Mesodermal cell (in vitro differentiated cells): ENCODE measurements around the gene PCDH8. TPM values are rescaled to one million over a fixed set of nuclear protein-coding genes. Genes with fewer than 3 reads are reported as not detected.
A peak's percentile ranks its signal among the peaks of the same experiment; 100 is the strongest.

Experiments used
- H3K27ac ChIP-seq: 2 replicates; pipeline ENCODE4 v1.7.0; 2013; ENCODE audit warnings: mild to moderate bottlenecking, low read depth, low read length, moderate library complexity; ENCODE audit not compliant: severe bottlenecking
- H3K36me3 ChIP-seq: 2 replicates; pipeline ENCODE4 v1.7.1; 2013; ENCODE audit warnings: mild to moderate bottlenecking, low read length, moderate library complexity; ENCODE audit not compliant: control insufficient read depth, insufficient read depth
- H3K4me1 ChIP-seq: one replicate; pipeline ENCODE4 v1.7.1; 2013; ENCODE audit warnings: mild to moderate bottlenecking, low read length; ENCODE audit not compliant: insufficient read depth, control insufficient read depth, poor library complexity, severe bottlenecking
- H3K4me3 ChIP-seq: 2 replicates; pipeline ENCODE4 v1.7.0; 2013; ENCODE audit warnings: low read length, control low read depth, mild to moderate bottlenecking; ENCODE audit not compliant: insufficient read depth, poor library complexity, severe bottlenecking; ENCODE audit errors: extremely low read depth
- H3K9me3 ChIP-seq: 2 replicates; pipeline ENCODE4 v1.7.1; 2013; ENCODE audit warnings: mild to moderate bottlenecking, low read length, moderate library complexity; ENCODE audit not compliant: control insufficient read depth
- WGBS, 2 experiments: methylation state at CpG; one replicate each; pipeline ENCODE4 v1.1.5; 2013; ENCODE audit warnings: missing lambda C conversion rate in 2 of 2; ENCODE audit not compliant: insufficient coverage in 2 of 2; 5-methylcytosine and 5-hydroxymethylcytosine counted together
- polyA plus RNA-seq, 2 experiments: library from polyadenylated mRNA; stranded (reverse); fragments of 50-300 nt; gene quantifications; one replicate each; pipeline ENCODE4 v1.2.3, GENCODE V29; 2013

The PCDH8 gene
- polyA plus RNA-seq (2013, experiment 1 of 2) = 6.8 TPM
- 7.1 TPM for polyA plus RNA-seq (2013, experiment 2 of 2)

GRCh38 chr13:52848455-52849195 is at the start of gene PCDH8:
Gene PCDH8 (minus strand): TSS chr13:52848640. CDS start chr13:52848436, 204 bp downstream.
- Histone ChIP-seq H3K27ac (peak within 1 kb of the TSS; percentile 3), H3K36me3 (peaks cover 7% of the 10 kb centered on the region), H3K9me3 (no peaks in the 10 kb centered on the region), H3K4me3 (peak within 1 kb of the TSS; percentile 32), H3K4me1 (peaks cover 22% of the 10 kb centered on the region)
- WGBS, 2 experiments = 0% methylated on average over 24 to 27 of the region's 41 CpGs

GRCh38 chr13:52896827-52897659 is 48.6 kb upstream of the PCDH8 start:
- H3K4me3 ChIP-seq = no peak overlapping the region
- WGBS, 2 experiments = 74 to 84% methylated on average over 4 of the region's 8 CpGs
- no peaks in the 10 kb centered on the region for H3K36me3 ChIP-seq
- H3K27ac ChIP-seq = peak overlapping the region; percentile 4
- H3K9me3 ChIP-seq = no peaks in the 10 kb centered on the region
- H3K4me1 ChIP-seq = no peaks in the 10 kb centered on the region

- Histone ChIP-seq H3K4me3 (no peak overlapping the region), H3K27ac (no peak overlapping the region), H3K4me1 (no peaks in the 10 kb centered on the region), H3K36me3 (no peaks in the 10 kb centered on the region), H3K9me3 (no peaks in the 10 kb centered on the region)
- 82 to 88% methylated on average over 5 of the region's 5 CpGs for WGBS, 2 experiments
These were observed 46.0 kb upstream of the PCDH8 start for GRCh38 chr13:52894413-52894812.

GRCh38 chr13:52892925-52893324 is 44.5 kb upstream of the PCDH8 start:
- Histone ChIP-seq H3K4me1 (no peaks in the 10 kb centered on the region), H3K9me3 (no peaks in the 10 kb centered on the region), H3K36me3 (no peaks in the 10 kb centered on the region), H3K4me3 (no peak overlapping the region), H3K27ac (no peak overlapping the region)
- WGBS, 2 experiments = 88 to 100% methylated on average over 2 to 3 of the region's 4 CpGs

GRCh38 chr13:52891706-52892105 is 43.3 kb upstream of the PCDH8 start:
- Histone ChIP-seq H3K4me1 (no peaks in the 10 kb centered on the region), H3K4me3 (no peak overlapping the region), H3K27ac (no peak overlapping the region), H3K36me3 (no peaks in the 10 kb centered on the region), H3K9me3 (no peaks in the 10 kb centered on the region)
- WGBS, 2 experiments = no CpG with 5 or more reads among the region's 5 CpGs

GRCh38 chr13:52887165-52887564 is 38.7 kb upstream of the PCDH8 start:
- Histone ChIP-seq H3K4me1 (peaks cover 3% of the 10 kb centered on the region), H3K4me3 (no peak overlapping the region), H3K27ac (no peak overlapping the region), H3K9me3 (no peaks in the 10 kb centered on the region), H3K36me3 (no peaks in the 10 kb centered on the region)
- WGBS, 2 experiments = 80 to 100% methylated on average over 1 of the region's 1 CpG

GRCh38 chr13:52885141-52885540 is 36.7 kb upstream of the PCDH8 start:
- no peaks in the 10 kb centered on the region for H3K36me3 ChIP-seq
- no peaks in the 10 kb centered on the region for H3K9me3 ChIP-seq
- WGBS, 2 experiments = 92 to 95% methylated on average over 3 to 4 of the region's 5 CpGs
- peaks cover 9% of the 10 kb centered on the region for H3K4me1 ChIP-seq
- H3K4me3 ChIP-seq = no peak overlapping the region
- no peak overlapping the region for H3K27ac ChIP-seq

- Histone ChIP-seq H3K36me3 (no peaks in the 10 kb centered on the region), H3K4me1 (peaks cover 9% of the 10 kb centered on the region), H3K27ac (no peak overlapping the region), H3K9me3 (no peaks in the 10 kb centered on the region), H3K4me3 (no peak overlapping the region)
- 71 to 84% methylated on average over 2 to 4 of the region's 7 CpGs for WGBS, 2 experiments
These were observed 36.1 kb upstream of the PCDH8 start for GRCh38 chr13:52884429-52885010.

- Histone ChIP-seq H3K36me3 (no peaks in the 10 kb centered on the region), H3K9me3 (no peaks in the 10 kb centered on the region), H3K4me3 (no peak overlapping the region), H3K27ac (no peak overlapping the region), H3K4me1 (peaks cover 9% of the 10 kb centered on the region)
- WGBS, 2 experiments = 82 to 90% methylated on average over 2 of the region's 2 CpGs
These were observed 34.3 kb upstream of the PCDH8 start for GRCh38 chr13:52882785-52883184.

GRCh38 chr13:52879950-52880741 is 31.7 kb upstream of the PCDH8 start:
- H3K4me3 ChIP-seq = no peak overlapping the region
- H3K36me3 ChIP-seq = no peaks in the 10 kb centered on the region
- H3K9me3 ChIP-seq = peaks cover 7% of the 10 kb centered on the region
- 9 to 25% methylated on average over 3 to 4 of the region's 6 CpGs for WGBS, 2 experiments
- H3K27ac ChIP-seq = no peak overlapping the region
- peaks cover 9% of the 10 kb centered on the region for H3K4me1 ChIP-seq
